ENCODE measurements around the gene SLIT1.

DNA sequence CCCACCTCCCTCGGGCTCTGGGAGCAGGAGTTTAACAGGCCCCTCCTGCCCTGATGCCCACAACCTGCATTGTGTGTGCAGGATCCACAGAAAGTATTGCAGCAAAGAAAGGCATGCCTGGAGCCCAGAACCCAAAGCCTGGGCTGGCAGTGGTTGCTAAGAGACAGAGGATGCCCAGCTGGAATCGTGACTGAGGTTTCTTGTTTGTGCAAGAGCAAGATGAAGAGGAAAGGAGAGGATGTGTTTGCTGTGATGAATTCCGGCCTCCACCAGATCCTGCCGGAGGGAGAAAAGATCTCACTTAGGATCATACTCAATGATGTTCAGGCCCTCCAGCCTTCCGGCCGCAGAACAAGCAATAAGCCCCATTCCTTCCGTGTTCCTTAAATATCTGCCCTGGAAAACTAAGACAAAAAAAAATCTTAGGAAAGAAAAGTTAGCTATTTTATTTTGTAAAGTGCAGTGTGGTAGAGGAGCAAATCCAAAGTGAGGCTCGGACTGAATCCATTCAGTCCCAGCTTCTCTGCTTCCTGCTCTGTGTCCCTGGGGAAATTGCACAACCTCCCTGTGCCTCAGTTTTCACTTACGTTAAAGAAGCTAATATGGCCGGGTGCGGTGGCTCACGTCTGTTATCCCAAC, 57.1 kb downstream of the SLIT1 start:
- no peak for TF ChIP-seq CTCF (IDR thresholded peaks at IDR 0.05)
- no peak for TF ChIP-seq POLR2A (IDR thresholded peaks at IDR 0.05)

All from uterus (tissue), 2 donors.